Activated T-cell treated with anti-CD3 and anti-CD28 coated beads, Interleukin-2, amount 50 U/mL, for 24 hours (primary cell): Measurements from ENCODE around the gene MAD1L1.
"Not testable (repeated sequence)": the region's sequence is repeated elsewhere in the genome, so short reads cannot be mapped to it uniquely, and the experiment has no call there.

Source experiments
- DNase-seq: peaks from one replicate; pipeline ENCODE4 v3.0.0-alpha.2; 2020
- H3K27ac Mint-ChIP-seq: 2 replicates; pipeline ENCODE4 v1.8.0; 2020; ENCODE audit warnings: mild to moderate bottlenecking, mixed read lengths
- H3K27me3 Mint-ChIP-seq: 2 replicates; pipeline ENCODE4 v1.8.0; 2020; ENCODE audit warnings: mixed read lengths
- H3K36me3 Mint-ChIP-seq: 2 replicates; pipeline ENCODE4 v1.8.0; 2020; ENCODE audit warnings: low read depth, mixed read lengths
- H3K4me1 Mint-ChIP-seq: 2 replicates; pipeline ENCODE4 v1.8.0; 2020; ENCODE audit warnings: low read depth, mixed read lengths
- H3K4me3 Mint-ChIP-seq: 2 replicates; pipeline ENCODE4 v1.8.0; 2020; ENCODE audit warnings: mild to moderate bottlenecking, moderate library complexity, mixed read lengths
- H3K9me3 Mint-ChIP-seq: 2 replicates; pipeline ENCODE4 v1.8.0; 2020; ENCODE audit warnings: mixed read lengths

The MAD1L1 gene

GRCh38 chr7:2269089-2269990 is 36.6 kb upstream of the MAD1L1 start:
- not testable (repeated sequence) for H3K27ac Mint-ChIP-seq, DNase-seq, H3K27me3 Mint-ChIP-seq, H3K9me3 Mint-ChIP-seq, H3K4me3 Mint-ChIP-seq, H3K4me1 Mint-ChIP-seq
- peaks cover 36% of the 10 kb centered on the region for H3K36me3 Mint-ChIP-seq

GRCh38 chr7:2266911-2267310 is 34.2 kb upstream of the MAD1L1 start:
- Mint-ChIP-seq H3K4me3 (no peak overlapping the region), H3K36me3 (peaks cover 43% of the 10 kb centered on the region), H3K27me3 (no peaks in the 10 kb centered on the region), H3K9me3 (no peaks in the 10 kb centered on the region), H3K4me1 (peaks cover 3% of the 10 kb centered on the region), H3K27ac (no peak overlapping the region)
- no peak for DNase-seq

- H3K4me3 Mint-ChIP-seq = no peak overlapping the region
- H3K4me1 Mint-ChIP-seq = peaks cover 10% of the 10 kb centered on the region
- H3K9me3 Mint-ChIP-seq = no peaks in the 10 kb centered on the region
- H3K27ac Mint-ChIP-seq = no peak overlapping the region
- peaks cover 45% of the 10 kb centered on the region for H3K36me3 Mint-ChIP-seq
- H3K27me3 Mint-ChIP-seq = no peaks in the 10 kb centered on the region
- no peak for DNase-seq
These were observed 31.4 kb upstream of the MAD1L1 start for GRCh38 chr7:2264158-2264557.

- Mint-ChIP-seq H3K27me3 (no peaks in the 10 kb centered on the region), H3K27ac (no peak overlapping the region), H3K4me1 (peaks cover 10% of the 10 kb centered on the region), H3K4me3 (no peak overlapping the region), H3K36me3 (peaks cover 45% of the 10 kb centered on the region), H3K9me3 (no peaks in the 10 kb centered on the region)
- DNase-seq = no peak
These were observed 30.4 kb upstream of the MAD1L1 start for GRCh38 chr7:2263176-2263575.

- no peaks in the 10 kb centered on the region for H3K9me3 Mint-ChIP-seq
- DNase-seq = no peak
- H3K4me1 Mint-ChIP-seq = peaks cover 10% of the 10 kb centered on the region
- peak overlapping the region; percentile 85 for H3K27ac Mint-ChIP-seq
- no peaks in the 10 kb centered on the region for H3K27me3 Mint-ChIP-seq
- peak overlapping the region; percentile 33 for H3K4me3 Mint-ChIP-seq
- H3K36me3 Mint-ChIP-seq = peaks cover 49% of the 10 kb centered on the region
These were observed 28.9 kb upstream of the MAD1L1 start for GRCh38 chr7:2261611-2262010.

GRCh38 chr7:2260820-2261219 is 28.1 kb upstream of the MAD1L1 start:
- DNase-seq = no peak
- no peaks in the 10 kb centered on the region for H3K27me3 Mint-ChIP-seq
- H3K36me3 Mint-ChIP-seq = peaks cover 57% of the 10 kb centered on the region
- no peak overlapping the region for H3K27ac Mint-ChIP-seq
- H3K9me3 Mint-ChIP-seq = no peaks in the 10 kb centered on the region
- no peak overlapping the region for H3K4me3 Mint-ChIP-seq
- H3K4me1 Mint-ChIP-seq = peaks cover 10% of the 10 kb centered on the region

GRCh38 chr7:2259480-2259879 is 26.7 kb upstream of the MAD1L1 start:
- no peak overlapping the region for H3K27ac Mint-ChIP-seq
- H3K27me3 Mint-ChIP-seq = no peaks in the 10 kb centered on the region
- no peaks in the 10 kb centered on the region for H3K9me3 Mint-ChIP-seq
- H3K4me1 Mint-ChIP-seq = peaks cover 14% of the 10 kb centered on the region
- DNase-seq = no peak
- H3K36me3 Mint-ChIP-seq = peaks cover 59% of the 10 kb centered on the region
- H3K4me3 Mint-ChIP-seq = no peak overlapping the region

GRCh38 chr7:2258661-2259365 is 26.1 kb upstream of the MAD1L1 start:
- no peak for DNase-seq
- Mint-ChIP-seq H3K9me3 (no peaks in the 10 kb centered on the region), H3K27me3 (no peaks in the 10 kb centered on the region), H3K36me3 (peaks cover 54% of the 10 kb centered on the region), H3K4me3 (no peak overlapping the region), H3K4me1 (peaks cover 14% of the 10 kb centered on the region), H3K27ac (no peak overlapping the region)

- Mint-ChIP-seq H3K9me3 (no peaks in the 10 kb centered on the region), H3K36me3 (peaks cover 50% of the 10 kb centered on the region)
These were observed 24.9 kb upstream of the MAD1L1 start for GRCh38 chr7:2257651-2258050.

GRCh38 chr7:2257046-2257551 is 24.4 kb upstream of the MAD1L1 start:
- H3K4me3 Mint-ChIP-seq = no peak overlapping the region
- no peak overlapping the region for H3K27ac Mint-ChIP-seq
- peaks cover 45% of the 10 kb centered on the region for H3K36me3 Mint-ChIP-seq
- no peaks in the 10 kb centered on the region for H3K9me3 Mint-ChIP-seq
- peaks cover 15% of the 10 kb centered on the region for H3K4me1 Mint-ChIP-seq
- no peaks in the 10 kb centered on the region for H3K27me3 Mint-ChIP-seq
- no peak for DNase-seq

More at GRCh38 chr7:2257651-2258050, 24.9 kb upstream of the MAD1L1 start:
- no peaks in the 10 kb centered on the region for H3K27me3 Mint-ChIP-seq
- H3K4me3 Mint-ChIP-seq = no peak overlapping the region
- no peak overlapping the region for H3K27ac Mint-ChIP-seq
- peaks cover 16% of the 10 kb centered on the region for H3K4me1 Mint-ChIP-seq
- no peak for DNase-seq

GRCh38 chr7:2256306-2257045 is 23.7 kb upstream of the MAD1L1 start:
- peaks cover 9% of the 10 kb centered on the region for H3K4me1 Mint-ChIP-seq

GRCh38 chr7:2255145-2256139 is 22.7 kb upstream of the MAD1L1 start:
- DNase-seq = no peak
- H3K4me1 Mint-ChIP-seq = peaks cover 7% of the 10 kb centered on the region
- H3K4me3 Mint-ChIP-seq = no peak overlapping the region
- H3K27me3 Mint-ChIP-seq = no peaks in the 10 kb centered on the region
- H3K9me3 Mint-ChIP-seq = no peaks in the 10 kb centered on the region
- H3K36me3 Mint-ChIP-seq = peaks cover 48% of the 10 kb centered on the region
- no peak overlapping the region for H3K27ac Mint-ChIP-seq

More at GRCh38 chr7:2256306-2257045, 23.7 kb upstream of the MAD1L1 start:
- H3K36me3 Mint-ChIP-seq = peaks cover 40% of the 10 kb centered on the region
- H3K9me3 Mint-ChIP-seq = no peaks in the 10 kb centered on the region
- no peak overlapping the region for H3K4me3 Mint-ChIP-seq
- H3K27ac Mint-ChIP-seq = no peak overlapping the region
- DNase-seq = no peak
- H3K27me3 Mint-ChIP-seq = no peaks in the 10 kb centered on the region

- no peak overlapping the region for H3K27ac Mint-ChIP-seq
These were observed 21.8 kb upstream of the MAD1L1 start for GRCh38 chr7:2254429-2255144.

More at GRCh38 chr7:2254429-2255144, 21.8 kb upstream of the MAD1L1 start:
- H3K4me3 Mint-ChIP-seq = no peak overlapping the region
- H3K4me1 Mint-ChIP-seq = peaks cover 9% of the 10 kb centered on the region
- peaks cover 51% of the 10 kb centered on the region for H3K36me3 Mint-ChIP-seq
- DNase-seq = no peak
- no peaks in the 10 kb centered on the region for H3K27me3 Mint-ChIP-seq
- no peaks in the 10 kb centered on the region for H3K9me3 Mint-ChIP-seq
